Measurements from ENCODE around the gene PCBP4.

PCBP4 gene

GRCh38 chr3:51970606-51971300, 3.5 kb upstream of the PCBP4 start:
- no peak for DNase-seq

- DNase-seq = no peak
Observed at GRCh38 chr3:51969841-51970240, 2.6 kb upstream of the PCBP4 start.

- DNase-seq = no peak
Observed at GRCh38 chr3:51968883-51969678, 1.8 kb upstream of the PCBP4 start.

- DNase-seq = no peak
Observed at GRCh38 chr3:51968170-51968775, 1.0 kb upstream of the PCBP4 start.

GRCh38 chr3:51966922-51967383, 301 bp downstream of the PCBP4 start:
- no peak for DNase-seq

- no peak for DNase-seq
Observed at GRCh38 chr3:51966486-51966885, 768 bp downstream of the PCBP4 start.

GRCh38 chr3:51966016-51966415, 1.2 kb downstream of the PCBP4 start:
- no peak for DNase-seq

GRCh38 chr3:51964521-51964920, 2.7 kb downstream of the PCBP4 start:
- no peak for DNase-seq

- DNase-seq = no peak
Observed at GRCh38 chr3:51963951-51964451, 3.3 kb downstream of the PCBP4 start.

- no peak for DNase-seq
Observed at GRCh38 chr3:51962854-51963530, 4.3 kb downstream of the PCBP4 start.

GRCh38 chr3:51961602-51962569, 5.4 kb downstream of the PCBP4 start:
- DNase-seq = no peak

- no peak for DNase-seq
Observed at GRCh38 chr3:51961011-51961410, 6.2 kb downstream of the PCBP4 start.

- DNase-seq = no peak
Observed at GRCh38 chr3:51960386-51960785, 6.9 kb downstream of the PCBP4 start.

- DNase-seq = no peak
Observed at GRCh38 chr3:51959651-51960050, 7.6 kb downstream of the PCBP4 start.

GRCh38 chr3:51958603-51959521, 8.4 kb downstream of the PCBP4 start:
- DNase-seq = no peak

GRCh38 chr3:51957520-51958205, 9.6 kb downstream of the PCBP4 start:
- DNase-seq = no peak

- DNase-seq = no peak
Observed at GRCh38 chr3:51955893-51956770, 11.1 kb downstream of the PCBP4 start.

GRCh38 chr3:51955175-51955892, 11.9 kb downstream of the PCBP4 start, which contains the start of gene GPR62:
Gene GPR62, plus strand, starts transcription at chr3:51955381. Its CDS starts 272 bp downstream, at chr3:51955653.
- DNase-seq = no peak
